ENCODE results near the gene PCGF3.
"Not testable (repeated sequence)": the region's sequence is repeated elsewhere in the genome, so short reads cannot be mapped to it uniquely, and the experiment has no call there.

PCGF3 gene

DNA sequence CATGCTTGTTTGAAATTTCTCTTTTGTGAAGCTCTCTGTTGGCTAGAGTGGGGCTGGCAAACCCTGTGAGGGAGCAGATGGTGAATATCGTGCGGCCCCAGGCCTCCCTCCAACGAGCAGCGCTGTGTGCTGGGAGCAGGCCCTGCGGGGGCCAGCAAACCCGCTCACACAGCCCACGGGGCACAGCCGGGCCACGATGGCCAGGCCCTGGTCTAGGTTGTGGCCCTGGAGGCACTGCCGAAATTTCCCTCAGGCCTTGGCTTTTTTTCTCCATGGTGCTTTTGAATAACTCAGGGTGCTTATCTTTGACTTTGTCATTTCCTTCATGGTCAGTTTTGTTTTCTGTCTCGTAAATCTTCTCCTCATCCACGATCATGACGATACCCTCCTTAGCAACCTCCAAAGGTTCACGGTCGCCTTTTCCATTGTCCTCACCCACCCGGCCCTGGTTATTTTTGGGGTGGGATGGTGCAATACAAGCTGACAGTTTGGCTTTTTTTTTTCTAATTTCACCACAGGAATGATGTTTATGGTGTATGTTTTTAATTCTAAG, 20.7 kb downstream of the PCGF3 start:
- no peak for DNase-seq

DNA sequence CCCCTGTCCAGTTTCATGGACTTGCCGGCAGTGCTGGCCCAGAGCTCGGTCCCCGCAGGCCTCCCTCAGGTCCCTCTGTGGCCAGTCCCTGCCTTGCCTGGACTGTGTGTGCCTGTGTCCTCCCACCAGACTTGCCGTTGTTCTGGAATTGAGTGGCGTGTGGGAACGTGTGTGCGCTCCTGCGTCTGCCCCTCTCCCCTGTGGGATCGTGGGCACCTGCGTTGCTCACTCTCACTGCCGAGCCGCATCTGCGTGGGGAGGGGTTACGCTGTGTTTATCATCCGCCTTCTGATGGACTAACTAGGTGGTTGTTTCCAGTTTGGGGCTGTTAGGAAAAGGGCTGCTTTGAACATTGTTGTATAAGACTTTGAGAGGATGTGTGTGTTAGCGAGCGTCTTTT, 21.2 kb downstream of the PCGF3 start:
- DNase-seq: peak; percentile 0

DNA sequence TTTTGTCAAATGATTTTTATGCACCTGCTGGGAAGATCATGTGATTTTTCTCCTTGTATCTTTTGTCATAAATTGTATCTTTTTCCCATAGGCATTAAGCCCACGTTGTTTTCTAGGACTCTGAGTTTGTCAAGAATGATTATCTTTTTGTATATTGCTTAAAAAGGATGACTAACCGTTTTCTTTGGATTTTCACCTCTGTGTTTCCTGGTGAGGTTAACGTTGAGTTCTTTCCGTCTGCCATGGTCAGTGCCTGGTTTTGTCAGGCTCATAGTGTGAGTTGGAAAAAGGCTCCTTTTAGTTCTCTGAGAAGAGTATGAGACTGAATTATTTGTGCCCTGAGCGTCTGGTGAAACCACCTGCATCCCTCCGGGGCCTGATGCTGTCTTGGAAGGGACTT, 21.9 kb downstream of the PCGF3 start:
- DNase-seq: no peak

GRCh38 chr4:729336-730315, 24.0 kb downstream of the PCGF3 start:
- no peak for DNase-seq

- no peak for DNase-seq
Measured at GRCh38 chr4:730511-730910, 24.9 kb downstream of the PCGF3 start.

- DNase-seq: not testable (repeated sequence)
Measured at GRCh38 chr4:730946-731904, 25.6 kb downstream of the PCGF3 start.

DNA sequence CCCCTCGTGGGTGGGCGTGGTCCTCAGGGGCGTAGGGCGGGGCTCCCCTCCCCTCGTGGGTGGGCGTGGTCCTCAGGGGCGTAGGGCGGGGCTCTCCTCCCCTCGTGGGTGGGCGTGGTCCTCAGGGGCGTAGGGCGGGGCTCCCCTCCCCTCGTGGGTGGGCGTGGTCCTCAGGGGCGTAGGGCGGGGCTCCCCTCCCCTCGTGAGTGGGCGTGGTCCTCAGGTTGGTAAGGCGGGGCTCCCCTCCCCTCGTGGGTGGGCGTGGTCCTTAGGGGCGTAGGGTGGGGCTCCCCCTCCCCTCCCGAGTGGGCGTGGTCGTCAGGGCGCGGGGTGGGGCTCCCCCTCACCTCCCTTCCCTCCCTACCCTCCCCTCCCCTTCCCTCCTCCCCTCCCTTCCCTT, 26.3 kb downstream of the PCGF3 start:
- not testable (repeated sequence) for DNase-seq

DNA sequence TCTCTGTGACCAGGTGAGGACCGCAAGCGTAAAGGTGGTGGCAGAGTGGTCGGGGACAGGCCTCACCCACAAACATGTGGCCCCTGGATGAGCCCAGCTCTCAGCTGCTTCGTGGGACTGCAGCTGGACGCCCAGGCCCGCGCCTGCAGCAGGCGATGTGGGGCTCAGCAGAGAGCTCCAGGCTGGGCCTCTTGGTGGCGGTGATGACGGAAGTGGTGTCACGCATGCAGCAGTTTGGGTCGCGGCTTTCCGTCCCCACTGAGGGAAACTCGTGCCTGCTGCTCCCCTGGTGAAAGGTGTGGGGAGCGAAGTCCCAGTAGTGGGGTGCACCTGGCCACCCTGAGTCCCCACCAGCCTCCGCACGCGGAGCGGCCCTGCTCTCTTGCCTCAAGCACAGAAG, 26.9 kb downstream of the PCGF3 start:
- no peak for DNase-seq

DNA sequence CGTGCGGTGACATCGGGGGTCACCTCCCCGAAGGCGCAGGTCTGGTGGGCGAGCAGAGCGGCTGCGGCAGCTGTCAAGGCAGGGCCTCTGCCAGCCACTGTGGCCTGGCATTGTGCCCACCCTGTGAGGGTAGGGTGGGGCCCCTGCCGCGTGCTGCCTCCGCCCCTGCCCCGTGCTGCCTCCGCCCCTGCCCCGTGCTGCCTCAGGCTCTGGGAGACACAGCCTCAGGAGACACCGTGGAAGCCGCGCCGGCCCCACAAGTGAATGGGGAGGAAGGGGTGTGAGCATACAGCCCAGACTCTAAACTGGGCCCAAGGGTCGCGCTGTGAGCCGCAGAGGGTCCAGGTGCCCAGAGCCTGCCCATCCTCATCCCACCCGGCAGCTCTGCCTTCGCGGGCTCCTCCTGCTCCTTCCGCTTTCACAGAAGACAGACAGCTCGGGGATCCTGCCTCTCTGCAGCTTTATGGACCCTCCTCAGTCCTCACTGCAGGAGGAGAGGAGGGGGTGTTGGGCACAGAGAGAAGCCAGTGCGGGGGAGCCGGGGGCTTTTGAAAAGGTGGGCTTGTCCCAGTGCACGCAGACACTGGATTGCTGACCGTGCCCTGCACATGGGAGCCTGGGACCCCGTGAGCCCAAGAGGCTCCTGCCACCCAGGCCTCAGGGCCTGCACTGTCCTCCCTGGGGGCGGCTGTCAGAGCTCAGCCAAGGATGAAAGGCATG, 27.4 kb downstream of the PCGF3 start:
- no peak for DNase-seq

DNA sequence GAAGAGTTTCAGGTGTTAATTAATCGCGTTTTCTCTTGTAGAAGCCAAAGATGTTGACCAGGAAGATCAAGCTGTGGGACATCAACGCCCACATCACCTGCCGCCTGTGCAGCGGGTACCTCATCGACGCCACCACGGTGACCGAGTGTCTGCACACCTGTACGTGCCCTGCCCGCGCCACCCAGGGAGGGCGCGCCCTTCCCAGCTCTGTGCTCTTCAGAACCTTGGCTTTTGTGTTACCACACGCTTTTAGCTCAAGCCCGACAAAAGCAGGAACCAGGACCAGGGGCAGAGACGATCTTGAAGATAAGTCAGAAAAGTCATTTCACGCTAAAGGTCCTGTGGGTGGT, 28.0 kb downstream of the PCGF3 start:
- no peak for DNase-seq

DNA sequence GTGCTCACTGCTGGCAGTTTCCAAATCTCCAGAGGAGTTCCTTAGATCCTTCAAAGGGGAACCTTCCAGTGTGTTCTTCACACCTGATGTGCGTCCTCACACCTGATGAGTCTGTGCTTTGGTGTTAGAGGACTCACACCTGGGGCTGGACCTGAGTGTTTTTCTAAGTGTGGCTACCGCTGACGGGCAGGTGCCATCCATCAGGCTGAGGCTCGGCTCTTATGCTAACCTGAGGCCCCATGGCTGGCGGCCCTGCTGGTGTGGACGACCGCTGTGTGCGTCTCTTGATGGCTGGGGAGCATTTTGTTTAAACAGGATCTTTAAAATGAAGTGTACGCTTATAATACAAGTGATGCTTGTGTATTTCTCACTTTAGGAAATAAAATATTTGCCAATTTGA, 28.4 kb downstream of the PCGF3 start:
- no peak for DNase-seq

- no peak for DNase-seq
Measured at GRCh38 chr4:734951-735350, 29.3 kb downstream of the PCGF3 start.

DNA sequence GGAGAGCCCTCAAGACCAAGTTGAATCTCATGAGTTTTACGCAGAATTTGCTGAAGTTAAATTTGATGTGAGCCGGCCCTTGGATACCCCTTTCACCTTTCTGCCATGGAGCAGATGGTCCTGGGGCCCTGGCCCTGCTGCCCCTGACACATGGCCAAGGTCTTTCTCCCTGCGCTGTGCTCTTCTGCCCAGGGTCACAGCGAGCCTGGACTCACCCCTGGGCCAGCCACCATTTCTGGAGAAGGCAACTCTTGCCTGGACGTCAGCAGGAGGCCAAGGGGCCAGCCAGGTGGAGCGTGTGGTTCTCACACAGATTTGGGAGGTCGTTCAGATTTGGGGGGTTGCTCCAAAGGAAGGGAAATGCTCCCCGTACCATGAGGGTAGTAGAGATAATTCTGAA, 30.0 kb downstream of the PCGF3 start:
- no peak for DNase-seq

- not testable (repeated sequence) for DNase-seq
Measured at GRCh38 chr4:736561-736960, 30.9 kb downstream of the PCGF3 start.

GRCh38 chr4:738781-739280, 33.2 kb downstream of the PCGF3 start:
- DNase-seq: no peak

- no peak for DNase-seq
Measured at GRCh38 chr4:739569-739968, 33.9 kb downstream of the PCGF3 start.

GRCh38 chr4:740011-740410, 34.4 kb downstream of the PCGF3 start:
- no peak for DNase-seq

DNA sequence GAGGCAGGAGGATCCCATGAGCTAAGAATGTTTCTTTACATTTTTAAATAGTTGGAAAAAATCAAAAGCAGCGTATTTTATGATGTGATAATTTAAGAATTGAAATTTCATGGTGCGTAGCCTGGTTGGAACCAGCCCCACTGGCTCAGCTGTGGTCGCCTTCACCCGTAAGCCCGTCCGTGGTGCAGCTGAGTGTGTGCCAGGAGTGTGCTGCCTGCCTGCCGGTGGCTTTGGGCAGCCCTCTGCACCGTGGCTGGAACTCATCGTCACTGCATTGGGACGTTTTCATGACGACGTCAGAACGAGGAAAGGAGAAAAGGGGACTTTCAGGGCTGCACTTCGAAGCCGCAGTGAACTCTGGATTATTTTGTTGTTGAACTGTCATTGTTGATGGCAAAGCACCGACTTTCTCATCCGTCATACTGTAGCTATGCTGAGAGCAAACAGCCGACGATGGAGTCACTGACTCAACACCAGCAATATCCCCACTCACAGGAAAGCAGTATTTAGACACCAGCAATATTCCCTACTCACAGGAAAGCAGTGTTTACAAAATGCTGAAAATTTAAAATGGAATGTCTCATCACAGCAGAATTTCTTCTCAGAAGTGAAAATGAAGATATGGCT, 35.1 kb downstream of the PCGF3 start:
- no peak for DNase-seq

- no peak for DNase-seq
Measured at GRCh38 chr4:742096-742741, 36.6 kb downstream of the PCGF3 start.

GRCh38 chr4:742742-743311, 37.2 kb downstream of the PCGF3 start:
- DNase-seq: no peak

Data from NCI-H1436 treated with DMSO at 0.1 percent for 48 hours (cell line).